Inflammatory macrophage treated with lipopolysaccharide for 4 hours (primary cell): ENCODE results near the gene TMEM154.
A peak's percentile ranks its signal among the peaks of the same experiment; 100 is the strongest.

ENCODE experiments used
- DNase-seq: peaks from one replicate; pipeline ENCODE4 v3.0.0-alpha.2; 2020

The TMEM154 gene

GRCh38 chr4:152679414-152680281, at the start of gene TMEM154:
TSS of gene TMEM154 (minus strand) at chr4:152679997. CDS start at chr4:152679933, 64 bp downstream.
- DNase-seq, result peak; percentile 63

GRCh38 chr4:152729466-152729865, 49.7 kb upstream of the TMEM154 start:
- DNase-seq, result no peak

- no peak for DNase-seq
Observed at GRCh38 chr4:152728343-152728742, 48.5 kb upstream of the TMEM154 start.

- no peak for DNase-seq
Observed at GRCh38 chr4:152727784-152728183, 48.0 kb upstream of the TMEM154 start.

- no peak for DNase-seq
Observed at GRCh38 chr4:152724494-152724893, 44.7 kb upstream of the TMEM154 start.

GRCh38 chr4:152723236-152723635, 43.4 kb upstream of the TMEM154 start:
- DNase-seq, result no peak

- DNase-seq, result no peak
Observed at GRCh38 chr4:152719801-152720556, 40.2 kb upstream of the TMEM154 start.

GRCh38 chr4:152719291-152719690, 39.5 kb upstream of the TMEM154 start:
- no peak for DNase-seq

- no peak for DNase-seq
Observed at GRCh38 chr4:152715076-152715475, 35.3 kb upstream of the TMEM154 start.

- DNase-seq, result no peak
Observed at GRCh38 chr4:152713951-152714705, 34.3 kb upstream of the TMEM154 start.

GRCh38 chr4:152709675-152710438, 30.1 kb upstream of the TMEM154 start:
- no peak for DNase-seq

GRCh38 chr4:152708796-152709195, 29.0 kb upstream of the TMEM154 start:
- no peak for DNase-seq

- DNase-seq, result no peak
Observed at GRCh38 chr4:152708361-152708760, 28.6 kb upstream of the TMEM154 start.

- DNase-seq, result no peak
Observed at GRCh38 chr4:152707632-152708031, 27.8 kb upstream of the TMEM154 start.

GRCh38 chr4:152705903-152706302, 26.1 kb upstream of the TMEM154 start:
- DNase-seq, result no peak

- no peak for DNase-seq
Observed at GRCh38 chr4:152704788-152705187, 25.0 kb upstream of the TMEM154 start.

- no peak for DNase-seq
Observed at GRCh38 chr4:152700151-152700550, 20.4 kb upstream of the TMEM154 start.

GRCh38 chr4:152699313-152699712, 19.5 kb upstream of the TMEM154 start:
- no peak for DNase-seq

GRCh38 chr4:152698089-152698499, 18.3 kb upstream of the TMEM154 start:
- no peak for DNase-seq

- DNase-seq, result no peak
Observed at GRCh38 chr4:152697284-152698088, 17.7 kb upstream of the TMEM154 start.

- peak; percentile 77 for DNase-seq
Observed at GRCh38 chr4:152696764-152697261, 17.0 kb upstream of the TMEM154 start.
